Measurements from ENCODE around the gene DAPL1.
A peak's percentile ranks its signal among the peaks of the same experiment; 100 is the strongest.
"Not testable (repeated sequence)": the region's sequence is repeated elsewhere in the genome, so short reads cannot be mapped to it uniquely, and the experiment has no call there.

The DAPL1 gene

GRCh38 chr2:158822193-158822592 lies 27.1 kb downstream of the DAPL1 start:
- peak; percentile 38 for DNase-seq (ENCODE audit: low read depth, low spot score)

DNA sequence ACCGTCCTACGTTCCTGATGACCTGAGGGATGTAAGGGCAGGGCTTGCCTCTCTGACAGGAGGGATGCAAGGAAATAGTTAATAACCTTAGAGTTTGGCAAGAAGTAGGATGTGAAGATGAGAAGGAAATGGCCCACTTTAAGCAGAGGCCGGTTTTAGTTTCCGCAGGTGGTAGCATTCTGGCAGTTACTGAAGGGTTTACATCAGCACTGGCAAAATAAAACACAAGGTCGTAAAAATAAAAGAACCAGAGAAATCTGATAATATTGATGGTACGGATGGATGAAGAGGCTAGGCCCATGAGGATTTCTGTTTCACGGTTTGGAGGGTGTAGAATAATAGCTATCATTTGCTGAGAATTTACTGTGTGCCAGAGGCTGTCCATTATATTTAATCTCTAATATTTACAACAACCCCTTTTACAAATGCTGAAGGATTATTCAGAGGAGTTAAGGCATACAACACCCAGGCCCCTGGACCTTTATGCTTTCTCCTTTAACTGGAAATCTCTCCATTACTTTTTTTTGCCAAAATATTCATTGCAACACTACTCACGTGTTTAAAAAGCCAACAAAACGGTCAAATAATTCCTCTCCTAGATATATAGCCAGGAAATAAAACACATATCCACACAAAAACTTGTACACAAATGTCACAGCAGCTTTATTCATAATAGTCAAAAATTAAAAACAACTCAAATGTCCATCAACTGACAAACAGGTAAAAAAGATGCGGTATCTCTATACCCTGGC lies 28.5 kb downstream of the DAPL1 start:
- no peak for DNase-seq (ENCODE audit: low read depth, low spot score)

- DNase-seq (ENCODE audit: low read depth, low spot score), result no peak
These were observed 29.9 kb downstream of the DAPL1 start for GRCh38 chr2:158825021-158825420.

DNA sequence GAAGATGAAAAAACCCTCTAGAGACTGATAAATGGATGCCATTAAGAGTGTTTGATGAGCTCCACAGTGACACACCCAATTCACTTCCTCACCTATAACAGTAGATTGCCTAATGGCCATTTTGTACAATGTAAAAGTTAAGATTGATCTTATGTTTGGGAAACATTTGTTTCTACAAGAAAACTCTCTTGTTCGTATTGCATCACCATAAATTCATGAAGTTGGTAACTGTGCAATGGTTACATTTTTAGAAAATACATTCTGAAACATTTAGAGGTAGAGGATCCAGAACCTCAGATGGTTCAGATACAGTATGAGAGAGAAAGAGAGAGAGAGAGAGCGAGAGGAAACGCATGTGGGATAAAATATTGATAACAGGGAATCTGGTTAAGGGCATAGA lies 31.8 kb downstream of the DAPL1 start:
- DNase-seq (ENCODE audit: low read depth, low spot score), result no peak

DNA sequence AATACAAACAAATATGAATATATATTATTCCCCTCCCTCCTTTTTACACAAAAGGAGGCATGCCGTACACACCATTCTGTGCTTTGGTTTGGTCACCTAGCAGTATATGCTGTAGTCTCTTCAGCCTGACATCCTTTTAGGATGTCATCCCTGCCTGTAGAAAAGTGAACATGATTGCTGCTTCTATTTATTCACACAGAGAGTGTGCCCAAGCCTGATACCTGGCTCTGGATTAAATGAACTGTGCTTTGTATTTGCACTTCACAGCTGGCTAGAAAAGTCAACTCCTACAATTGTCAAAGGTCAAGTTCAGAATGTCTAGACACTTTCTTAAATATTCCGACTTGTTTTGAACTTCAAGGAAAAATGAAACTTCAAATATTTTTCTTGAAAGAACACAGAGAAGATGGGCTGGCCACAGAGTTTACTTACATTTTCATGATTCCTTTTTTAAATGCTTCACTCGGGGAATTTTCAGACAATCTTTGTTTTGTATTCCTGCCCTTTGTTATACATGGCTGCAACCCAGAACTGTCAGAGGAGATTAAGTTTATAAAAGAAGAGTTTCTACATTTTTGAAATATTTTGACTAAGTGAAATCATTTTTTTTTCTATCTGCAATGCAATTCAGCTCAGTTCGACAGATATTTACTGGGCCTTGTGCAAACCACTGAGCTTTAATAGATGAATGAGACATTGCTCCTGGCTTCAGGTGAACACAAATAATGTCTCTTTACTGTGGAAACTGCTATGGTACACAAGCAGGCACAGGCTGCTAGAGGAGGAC lies 33.5 kb downstream of the DAPL1 start:
- no peak for DNase-seq (ENCODE audit: low read depth, low spot score)

GRCh38 chr2:158829167-158829566 lies 34.0 kb downstream of the DAPL1 start:
- no peak for DNase-seq (ENCODE audit: low read depth, low spot score)

- peak; percentile 18 for DNase-seq (ENCODE audit: low read depth, low spot score)
These were observed 35.1 kb downstream of the DAPL1 start for GRCh38 chr2:158830201-158830600.

DNA sequence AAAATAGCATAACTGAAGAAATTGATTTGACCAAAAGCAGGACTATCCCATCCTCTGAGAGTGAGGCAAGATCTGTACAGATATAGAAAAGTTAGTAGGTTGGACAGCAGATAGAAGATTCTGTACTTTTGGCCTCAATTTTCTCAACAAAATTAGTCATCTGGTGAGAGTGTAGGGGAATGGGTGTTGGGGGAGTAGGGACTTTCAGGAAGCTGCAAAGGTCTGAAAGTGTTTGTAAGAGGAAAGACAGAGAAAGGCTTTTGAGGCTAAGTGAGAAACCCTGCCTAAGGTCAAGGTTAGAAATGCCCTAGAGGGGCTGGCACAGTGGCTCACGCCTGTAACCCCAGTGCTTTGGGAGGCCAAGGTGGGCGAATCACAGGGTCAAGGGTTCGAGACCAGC lies 40.3 kb downstream of the DAPL1 start:
- no peak for DNase-seq (ENCODE audit: low read depth, low spot score)

DNA sequence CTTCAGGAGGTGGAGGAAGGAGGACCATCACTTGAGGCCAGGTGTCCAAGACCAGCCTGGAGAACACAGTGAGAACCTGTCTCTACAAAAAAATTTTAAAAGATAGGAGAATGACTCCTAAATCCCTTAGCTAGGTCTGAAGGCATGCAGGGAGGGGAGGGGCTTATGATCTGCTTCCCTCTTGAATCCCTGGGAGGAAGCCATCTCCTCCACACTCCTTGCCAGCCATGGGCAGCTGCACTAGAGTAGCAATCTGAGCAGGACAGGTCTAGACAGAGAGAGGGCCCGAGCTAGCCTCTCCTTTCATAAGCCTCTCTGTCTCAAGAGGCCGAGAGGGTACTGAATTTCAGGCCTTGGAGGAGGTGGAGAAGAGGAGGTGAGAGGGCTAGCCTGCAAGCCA lies 42.5 kb downstream of the DAPL1 start:
- DNase-seq (ENCODE audit: low read depth, low spot score), result no peak

DNA sequence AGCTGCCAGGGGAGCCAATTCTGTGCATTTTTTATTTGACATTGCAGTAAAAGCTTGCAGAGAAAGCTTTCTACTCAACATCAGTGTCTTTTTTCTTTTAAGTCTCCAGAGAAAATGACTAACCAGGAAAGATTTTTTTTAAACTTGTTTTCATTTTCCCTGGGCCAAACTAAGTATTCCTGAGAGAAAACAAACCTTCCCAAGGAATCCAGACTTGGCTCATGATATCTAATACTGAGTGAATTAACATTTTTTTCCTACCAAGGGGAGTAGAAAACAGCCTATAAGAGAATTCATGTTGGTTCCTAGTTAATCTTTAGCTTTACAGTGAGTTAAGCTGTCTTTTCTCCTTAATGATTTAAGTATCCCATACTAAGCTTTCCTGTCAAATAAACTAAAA lies 46.7 kb downstream of the DAPL1 start:
- DNase-seq (ENCODE audit: low read depth, low spot score), result no peak

DNA sequence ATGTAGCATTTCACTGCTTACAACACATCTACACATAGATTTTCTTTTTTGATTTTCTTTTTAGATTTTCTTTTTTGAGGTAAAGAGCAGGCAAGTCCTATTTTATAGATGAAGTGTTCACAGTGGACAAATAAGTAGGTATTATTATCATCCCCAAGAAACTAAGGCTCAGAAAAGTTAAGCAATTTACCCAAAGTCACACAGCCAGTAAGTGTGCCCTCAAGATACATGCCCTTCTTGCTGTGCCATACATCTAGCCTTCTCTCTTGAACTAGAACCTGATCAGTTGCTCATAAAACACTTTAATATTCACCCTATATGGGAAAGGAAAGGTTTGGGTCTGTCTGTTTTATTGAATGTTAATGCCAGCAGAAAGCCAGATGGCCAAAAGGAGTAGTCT lies 50.3 kb downstream of the DAPL1 start:
- DNase-seq (ENCODE audit: low read depth, low spot score), result no peak

GRCh38 chr2:158845859-158846258 lies 50.7 kb downstream of the DAPL1 start:
- DNase-seq (ENCODE audit: low read depth, low spot score), result peak; percentile 45

- DNase-seq (ENCODE audit: low read depth, low spot score), result not testable (repeated sequence)
These were observed 52.4 kb downstream of the DAPL1 start for GRCh38 chr2:158847526-158847925.

- DNase-seq (ENCODE audit: low read depth, low spot score), result peak; percentile 63
These were observed 53.2 kb downstream of the DAPL1 start for GRCh38 chr2:158848031-158848970.

- not testable (repeated sequence) for DNase-seq (ENCODE audit: low read depth, low spot score)
These were observed 65.1 kb downstream of the DAPL1 start for GRCh38 chr2:158860179-158860578.

DNA sequence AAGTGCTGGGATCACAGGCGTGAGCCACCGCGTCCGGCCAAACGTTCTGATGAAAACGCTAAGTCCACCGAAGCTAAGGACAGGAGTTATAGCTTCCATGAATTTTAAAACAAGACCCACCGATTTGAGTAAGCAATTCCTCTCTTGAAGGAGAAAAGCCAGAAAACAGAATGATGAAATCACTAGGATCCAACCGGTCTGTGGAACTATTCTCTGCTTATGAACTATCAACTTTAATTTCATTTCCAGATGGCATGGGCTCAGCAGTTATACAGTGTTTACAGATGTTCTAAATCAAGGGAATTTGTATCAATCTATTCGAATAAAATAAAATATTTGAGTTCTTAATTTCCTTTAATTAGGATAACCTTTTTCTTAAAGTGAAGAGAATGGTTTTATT lies 66.5 kb downstream of the DAPL1 start:
- DNase-seq (ENCODE audit: low read depth, low spot score), result not testable (repeated sequence)

DNA sequence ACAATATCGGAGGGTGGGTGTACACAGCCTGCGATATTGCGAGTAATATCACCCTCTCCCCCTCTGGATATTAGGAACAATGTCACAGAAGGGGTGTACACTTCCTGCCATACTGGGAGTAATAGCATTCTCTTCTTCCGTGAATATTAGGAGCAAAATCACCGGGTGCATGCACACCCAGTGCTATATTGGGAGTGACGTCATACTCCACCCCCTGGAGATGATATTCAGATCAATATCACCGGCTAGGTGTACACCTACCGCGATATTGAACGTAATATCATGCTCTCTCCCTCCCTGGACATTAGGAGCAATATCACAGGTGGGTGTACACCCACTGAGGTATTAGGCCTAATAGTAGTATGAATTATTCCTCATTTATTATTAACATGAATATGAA lies 70.4 kb downstream of the DAPL1 start:
- DNase-seq (ENCODE audit: low read depth, low spot score), result not testable (repeated sequence)
